Measurements from ENCODE around the gene COX4I1.
"Not testable (repeated sequence)": the region's sequence is repeated elsewhere in the genome, so short reads cannot be mapped to it uniquely, and the experiment has no call there.

COX4I1 gene

DNA sequence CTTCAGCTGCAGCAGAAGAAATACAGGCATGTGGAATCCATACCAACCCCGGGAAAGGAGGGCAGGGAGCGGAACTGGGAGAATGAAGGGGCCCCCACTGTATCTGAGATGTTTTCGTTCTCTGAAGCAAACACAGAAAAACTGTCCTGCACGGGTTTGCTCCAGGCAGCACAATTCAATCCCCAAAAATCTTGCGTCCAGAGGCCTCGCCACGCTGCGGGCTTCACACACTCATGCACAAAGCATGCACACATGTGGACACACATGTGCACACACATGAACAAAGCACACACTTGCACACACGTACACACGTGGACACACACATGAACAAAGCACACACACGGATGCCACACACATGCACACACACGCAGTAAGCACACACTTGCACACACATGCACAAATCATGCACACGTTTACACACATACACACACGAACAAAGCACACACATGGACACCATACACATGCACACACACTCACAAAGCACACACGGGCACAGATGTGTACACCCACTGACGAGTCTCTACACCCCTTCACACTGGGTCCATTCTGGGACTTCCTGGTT, 27.3 kb downstream of the COX4I1 start:
- DNase-seq = no peak

DNA sequence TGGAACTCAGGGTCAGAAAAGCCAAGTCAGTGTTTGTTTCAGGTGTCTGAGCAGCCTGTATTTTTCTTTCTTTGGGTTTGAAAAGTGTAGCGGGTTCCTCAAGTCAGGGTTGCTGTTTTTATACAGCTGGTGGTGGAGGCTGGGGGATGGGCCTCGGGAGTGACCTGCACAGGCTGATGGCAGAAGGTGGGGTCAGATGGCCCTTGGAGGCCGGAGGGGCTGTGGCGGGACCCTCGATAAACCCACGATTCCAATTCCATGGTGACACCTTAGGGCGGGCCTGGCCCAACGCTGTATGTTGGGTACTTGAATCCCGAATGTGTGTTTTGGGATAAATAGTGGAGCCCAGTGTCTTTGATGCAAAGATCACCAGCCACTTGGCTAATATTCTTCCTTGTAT, 28.7 kb downstream of the COX4I1 start:
- DNase-seq = no peak

DNA sequence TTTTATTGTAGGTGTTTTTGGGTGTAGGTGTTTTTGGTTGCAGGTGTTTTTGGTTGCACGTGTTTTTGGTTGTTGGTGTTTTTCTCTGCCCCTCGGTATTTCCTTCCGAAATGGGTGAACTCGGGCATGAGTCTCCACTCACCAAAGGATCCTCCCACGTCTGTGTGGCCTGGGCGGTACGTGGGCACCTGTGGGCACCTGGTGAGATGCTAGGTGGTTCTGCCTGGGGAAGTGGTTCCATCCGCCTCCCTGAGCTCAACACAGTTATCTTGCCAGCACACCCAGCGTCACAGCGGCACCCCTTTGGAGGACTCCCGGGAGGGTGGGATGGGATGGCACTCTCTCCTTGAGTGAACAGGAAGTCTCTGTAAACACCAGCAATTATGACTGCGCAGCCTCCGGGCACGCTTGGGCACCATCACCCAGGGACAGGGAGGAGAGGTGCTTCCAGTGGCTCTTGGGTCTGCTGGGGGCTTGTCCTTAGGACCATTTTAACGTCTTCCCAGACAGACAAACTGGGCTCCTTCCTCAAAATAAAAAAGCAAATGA, 29.8 kb downstream of the COX4I1 start:
- no peak for DNase-seq

DNA sequence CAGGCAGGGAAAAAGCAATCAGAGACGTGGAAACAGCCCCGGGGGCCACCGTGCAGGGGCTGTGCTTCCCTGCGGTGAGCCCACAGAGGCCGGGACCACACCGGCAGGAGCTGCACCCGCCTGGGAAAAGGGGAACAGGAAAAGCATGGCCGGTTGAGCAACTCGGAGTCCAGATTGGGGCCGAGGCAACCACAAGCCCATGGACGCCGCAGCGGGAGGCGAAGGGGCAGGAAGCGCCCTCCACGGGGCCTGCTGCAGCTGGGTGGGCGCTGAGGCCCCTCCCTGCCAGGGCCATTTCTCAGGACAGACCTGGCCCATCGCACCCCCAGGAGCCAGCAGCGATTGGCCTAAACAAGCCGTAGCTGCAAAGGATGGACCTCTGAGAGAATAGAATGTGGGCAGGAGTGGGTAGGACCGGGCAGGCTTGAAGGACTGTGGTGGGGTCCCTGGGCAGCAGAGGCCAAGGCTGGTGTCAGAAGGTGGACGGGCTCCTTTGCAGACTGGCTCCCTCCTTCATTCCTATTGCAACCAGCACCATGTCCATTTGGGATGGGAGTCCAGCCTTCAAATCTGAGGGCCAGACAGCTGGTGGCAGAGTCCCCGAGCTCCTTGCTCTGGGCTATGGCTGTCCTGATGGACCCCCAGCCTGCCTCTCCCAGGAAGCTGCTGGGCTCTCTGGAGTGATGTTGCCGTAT, 30.4 kb downstream of the COX4I1 start:
- no peak for DNase-seq

DNA sequence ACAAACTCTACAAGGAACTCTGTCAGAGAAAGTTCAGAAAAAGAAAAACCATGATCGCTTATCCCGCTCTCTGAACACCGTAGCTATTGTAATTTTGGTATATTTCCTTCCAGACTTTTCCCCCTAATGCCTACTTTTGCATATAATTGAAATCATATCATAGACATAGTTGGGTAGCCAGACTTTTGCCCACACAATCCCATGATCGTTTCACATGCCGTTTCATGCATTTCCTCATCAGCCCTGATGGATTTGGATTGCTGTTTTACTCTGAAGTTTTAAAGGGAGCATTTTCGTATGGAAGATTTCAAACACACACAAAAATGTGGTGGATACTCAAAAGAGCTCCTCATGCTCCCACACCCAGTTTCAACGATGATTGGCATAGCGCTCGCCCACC, 31.3 kb downstream of the COX4I1 start:
- no peak for DNase-seq

DNA sequence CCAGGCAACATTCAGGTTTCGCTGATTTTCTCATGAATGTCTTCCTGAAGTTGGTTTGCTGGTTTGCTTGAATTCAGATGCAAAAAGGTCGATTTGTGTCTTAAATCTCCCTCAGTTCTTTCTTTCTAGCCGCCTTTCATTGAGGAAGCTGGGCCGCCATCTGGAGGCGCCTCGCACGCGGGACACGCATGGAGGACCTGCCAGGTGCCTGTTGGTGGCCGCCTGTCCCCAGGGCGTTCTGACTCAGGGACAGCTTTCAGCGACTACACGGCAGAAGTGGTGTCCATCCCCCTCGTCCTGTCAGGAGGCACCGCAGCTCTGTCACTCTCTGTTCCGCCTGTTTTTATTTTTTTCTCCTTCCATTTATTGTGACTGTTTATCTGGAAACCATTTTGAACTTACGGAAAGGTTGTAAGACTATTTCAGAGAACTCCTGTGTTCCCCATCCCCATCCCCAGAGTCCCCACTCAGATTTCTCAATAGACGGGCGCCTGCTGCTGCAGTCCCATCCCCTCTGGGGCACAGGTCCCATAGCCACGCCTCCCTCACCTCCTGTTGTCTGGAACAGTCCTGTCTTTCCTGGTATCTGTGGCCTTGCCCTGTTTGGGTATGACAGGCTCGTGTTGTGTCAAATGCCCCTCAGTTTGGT, 33.2 kb downstream of the COX4I1 start:
- DNase-seq = no peak

DNA sequence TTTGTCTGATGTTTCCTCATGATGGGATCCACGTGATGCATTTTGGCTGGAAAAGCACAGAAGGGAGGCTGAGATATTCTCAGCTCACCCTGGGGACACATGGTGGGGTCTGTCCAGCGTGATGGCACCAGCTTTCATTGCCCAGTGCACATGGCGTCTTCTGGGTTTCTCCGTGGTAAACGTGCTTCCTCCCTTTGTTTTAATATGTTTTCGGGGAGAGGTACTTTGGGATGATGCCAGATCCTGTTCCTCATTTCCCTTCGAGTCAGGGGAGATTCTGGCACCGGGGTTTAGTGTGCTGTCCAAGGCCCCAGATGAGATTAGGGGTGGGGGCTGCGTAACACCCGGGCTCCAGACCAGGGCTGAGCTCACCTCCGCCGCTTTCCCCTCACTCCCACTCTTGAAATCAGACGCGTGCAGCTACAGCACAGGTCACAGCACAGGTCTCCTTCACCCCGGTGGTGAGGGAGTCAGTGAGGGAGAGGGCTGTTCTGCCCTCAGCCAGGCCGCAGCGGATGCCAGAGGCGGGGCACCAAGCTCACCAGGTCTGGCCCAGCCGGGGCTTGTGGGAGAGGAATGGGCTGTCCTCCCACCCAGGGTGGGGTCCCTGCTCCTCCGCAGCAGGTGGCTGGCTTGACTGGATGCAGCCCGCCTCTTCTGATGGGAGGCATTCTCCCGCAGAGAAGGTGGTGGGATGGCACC, 33.9 kb downstream of the COX4I1 start:
- DNase-seq = no peak

DNA sequence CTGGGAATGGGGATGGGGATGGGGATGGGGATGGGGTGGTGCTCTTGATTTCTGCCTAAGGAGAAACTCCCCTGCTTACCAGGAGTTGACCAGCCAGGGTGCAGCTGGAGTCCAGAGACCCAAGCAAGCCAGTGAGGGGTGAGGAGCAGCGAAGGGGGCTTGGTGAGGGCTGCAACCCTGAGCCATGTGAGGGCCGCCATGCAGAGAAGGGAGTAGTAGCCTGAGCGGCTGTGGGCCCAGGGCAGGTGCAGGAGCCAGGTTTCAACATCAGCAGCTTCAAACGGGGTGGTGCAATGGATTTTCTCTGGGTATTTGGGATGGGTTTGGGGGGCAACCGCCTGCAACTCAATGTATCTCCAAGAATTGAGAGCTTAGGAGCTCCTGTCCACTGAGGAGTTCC, 35.2 kb downstream of the COX4I1 start:
- no peak for DNase-seq

DNA sequence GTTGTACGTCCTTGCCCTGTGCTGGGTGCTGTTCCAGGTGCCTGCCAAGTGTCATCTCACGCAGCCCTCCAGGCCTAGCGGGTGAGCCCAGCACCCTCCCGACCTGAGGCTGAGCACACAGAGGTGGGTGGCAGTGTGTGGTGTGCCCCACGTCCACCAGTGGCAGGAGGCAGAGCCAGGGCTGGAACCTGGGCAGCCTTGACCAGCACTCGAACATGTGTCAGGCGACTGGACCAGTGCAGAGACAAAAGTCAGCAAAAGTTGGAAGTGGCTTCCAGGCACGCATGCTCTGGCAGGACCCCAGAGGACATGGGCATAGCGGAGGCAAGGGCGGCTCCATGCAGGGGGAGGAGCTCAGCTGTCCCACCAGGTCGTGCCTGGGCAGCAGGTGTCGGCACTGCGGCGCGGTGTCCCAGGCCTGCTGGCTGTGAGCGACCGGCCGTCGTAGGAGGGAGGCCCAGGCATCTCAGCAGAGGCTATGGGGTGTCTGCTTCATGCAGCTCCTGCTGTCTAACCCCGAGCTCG, 35.8 kb downstream of the COX4I1 start:
- no peak for DNase-seq

DNA sequence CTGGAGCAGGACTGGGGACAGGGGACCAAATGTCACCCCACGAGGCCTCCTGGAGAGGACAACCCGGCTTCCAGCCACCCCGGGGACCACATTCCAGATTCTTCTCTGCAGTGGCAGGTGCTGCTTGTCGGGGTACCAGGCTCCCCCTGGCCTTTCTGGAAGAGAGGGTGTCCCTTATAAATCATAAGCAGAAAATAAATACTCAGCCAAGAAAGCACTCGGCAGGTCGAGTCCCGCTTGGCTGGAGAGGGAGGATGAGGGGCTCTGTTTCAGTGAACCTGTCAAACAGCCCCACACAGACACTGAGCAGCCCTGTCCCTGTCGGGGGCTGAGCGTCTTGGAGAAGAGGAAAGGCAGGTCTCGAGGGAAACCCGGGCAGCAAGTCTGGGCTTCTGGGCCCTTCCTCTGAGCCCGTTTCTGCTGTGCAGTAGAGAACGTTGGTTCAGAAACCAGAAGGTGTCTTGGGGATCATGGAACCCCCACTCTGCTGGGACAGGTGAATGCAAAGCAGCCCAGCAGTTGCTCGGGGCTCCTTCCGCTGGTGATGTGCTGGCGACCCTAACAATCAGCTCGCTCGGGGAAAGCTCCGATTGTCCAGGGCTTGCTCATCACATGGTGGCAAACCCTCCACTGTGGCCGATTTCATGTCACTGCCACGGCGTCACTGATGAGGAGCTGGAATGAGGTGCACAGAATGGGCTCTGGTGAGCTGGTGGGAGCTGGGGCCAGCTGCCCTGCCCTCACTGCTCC, 36.6 kb downstream of the COX4I1 start:
- DNase-seq = no peak

DNA sequence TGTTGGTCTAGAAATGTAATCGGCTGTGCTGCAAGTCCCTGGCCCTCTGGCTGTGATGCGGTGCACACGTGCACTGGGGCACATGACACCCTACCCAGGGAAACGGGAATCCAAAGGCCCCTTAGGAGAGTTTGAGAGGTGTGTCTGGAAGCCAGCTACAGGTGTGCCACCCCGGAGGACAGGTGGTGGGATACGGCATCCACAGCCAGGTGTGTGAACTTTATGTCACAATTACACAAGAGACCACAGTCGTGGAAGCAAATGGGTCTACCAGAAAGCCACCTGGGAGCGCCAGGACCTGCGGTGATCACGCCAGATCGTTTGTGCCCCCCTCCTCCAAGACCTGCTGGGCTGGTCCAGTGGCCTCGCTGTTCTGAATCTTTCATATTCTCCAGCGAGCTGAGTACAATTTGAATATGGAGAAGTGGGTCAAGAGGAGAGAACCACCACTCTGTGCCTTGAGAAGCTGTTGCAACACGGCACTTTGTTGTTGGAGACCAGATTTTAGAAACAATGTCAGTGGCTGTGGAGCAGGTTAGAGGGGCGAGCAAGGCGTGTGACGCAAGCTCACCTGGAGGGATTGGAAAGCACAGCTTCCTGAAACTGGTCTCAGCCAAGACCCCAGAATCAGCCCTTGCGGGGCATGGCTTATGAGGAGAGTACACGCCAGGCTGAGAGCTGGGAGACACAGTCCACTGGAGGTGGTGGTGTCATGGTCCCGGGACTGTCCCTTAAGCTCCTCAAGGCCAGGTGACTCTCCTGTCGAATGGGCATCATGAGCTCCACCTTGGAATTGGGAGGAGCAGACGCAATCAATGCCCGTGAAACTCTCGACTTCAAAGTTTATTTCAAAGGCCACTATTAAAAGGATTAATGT, 37.4 kb downstream of the COX4I1 start:
- DNase-seq = no peak

DNA sequence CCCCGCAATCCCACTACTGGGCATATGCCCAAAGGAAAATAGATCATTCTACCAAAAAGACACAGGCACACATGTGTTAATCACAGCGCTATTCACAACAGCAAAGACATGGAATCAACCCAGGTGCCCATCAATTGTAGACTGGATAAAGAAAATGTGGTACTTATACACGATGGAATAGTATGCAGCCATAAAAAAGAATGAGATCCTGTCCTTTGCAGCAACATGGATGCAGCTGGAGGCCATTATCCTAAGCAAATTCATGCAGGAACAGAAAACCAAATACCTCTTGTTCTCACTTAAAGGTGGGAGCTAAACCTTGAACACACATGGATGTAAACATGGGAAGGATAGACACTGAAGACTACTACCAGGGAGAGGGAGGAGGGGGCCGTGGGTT, 38.2 kb downstream of the COX4I1 start:
- not testable (repeated sequence) for DNase-seq

DNA sequence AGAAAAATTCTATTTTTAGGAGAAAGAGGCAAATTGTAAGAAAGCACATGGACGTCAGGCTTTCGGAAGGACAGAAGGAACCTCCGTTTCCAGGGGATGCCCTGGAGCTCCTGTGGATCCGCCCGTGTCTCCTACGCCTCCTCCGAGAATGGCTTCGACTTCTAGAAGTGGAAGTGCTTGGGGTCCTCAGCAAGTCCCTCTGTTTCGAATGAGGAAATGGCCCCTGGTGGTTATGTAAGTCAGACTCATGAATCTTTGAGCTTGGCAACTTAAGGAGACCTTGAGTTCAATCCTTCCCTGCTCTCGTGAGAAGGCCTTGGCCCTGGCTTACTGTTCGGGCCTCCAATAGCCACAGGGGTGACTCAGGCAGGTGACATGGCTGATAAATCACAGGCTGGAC, 38.9 kb downstream of the COX4I1 start:
- DNase-seq = no peak

DNA sequence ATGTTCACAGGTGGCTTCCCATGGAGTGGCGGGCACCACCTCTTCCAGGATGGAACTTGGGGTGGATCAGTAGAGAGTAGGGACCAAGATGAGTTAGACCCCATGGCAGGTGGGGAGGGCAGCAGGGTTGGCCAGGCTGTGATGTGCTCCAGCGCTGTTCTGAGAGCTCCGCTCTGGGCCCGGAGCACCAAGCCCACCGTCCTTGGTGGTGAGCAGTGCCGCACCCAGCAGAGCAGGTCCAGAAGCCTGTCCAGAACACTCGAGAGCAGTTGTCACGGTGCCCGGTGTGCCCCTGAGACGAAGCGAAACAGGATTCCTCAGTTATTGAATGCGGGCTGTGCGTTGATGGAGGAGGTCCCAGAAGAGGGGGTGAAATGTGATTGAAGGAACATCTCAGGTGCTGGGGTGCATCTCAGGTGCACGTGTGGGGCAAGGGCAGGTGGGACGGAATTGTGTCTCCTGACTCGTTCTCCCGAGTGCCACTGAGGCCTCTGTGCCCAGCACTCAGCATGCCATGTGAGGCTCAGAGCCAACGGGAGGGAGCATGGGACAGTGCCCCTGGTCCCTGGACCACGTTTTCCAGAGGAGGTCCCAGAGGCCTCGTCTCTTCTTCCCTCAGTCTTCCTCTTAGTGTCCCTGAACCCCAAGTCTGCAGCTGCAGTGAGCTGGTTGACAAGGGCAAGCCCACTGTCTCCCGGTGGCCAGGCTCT, 39.5 kb downstream of the COX4I1 start:
- no peak for DNase-seq

DNA sequence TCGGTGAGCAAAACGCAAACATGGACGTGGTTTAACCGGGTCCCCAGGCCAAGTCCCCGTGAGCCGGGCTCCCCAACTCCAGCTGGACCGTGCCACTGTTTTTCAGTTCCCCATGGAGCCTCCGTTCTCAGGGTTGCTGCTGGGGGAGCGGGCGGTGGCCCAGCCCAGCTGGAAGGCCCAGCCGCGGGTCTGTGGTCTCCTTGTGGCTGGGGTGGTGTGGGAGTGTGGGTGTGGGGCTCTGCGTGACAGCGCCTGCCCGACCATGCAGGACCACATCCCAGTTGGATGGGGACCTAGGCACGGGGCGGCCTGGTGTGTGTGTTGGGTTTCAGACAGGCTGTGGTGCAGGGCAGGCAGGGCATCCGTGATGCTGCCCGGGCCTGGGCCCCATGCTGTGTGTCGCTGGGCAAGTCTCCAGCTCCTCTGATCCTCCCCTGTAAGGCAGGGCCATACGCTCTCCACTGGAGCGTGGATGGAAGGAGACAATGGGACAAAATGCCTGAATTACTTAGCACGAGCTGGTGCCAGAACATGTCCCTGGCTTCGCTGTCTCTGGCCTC, 40.3 kb downstream of the COX4I1 start:
- no peak for DNase-seq

DNA sequence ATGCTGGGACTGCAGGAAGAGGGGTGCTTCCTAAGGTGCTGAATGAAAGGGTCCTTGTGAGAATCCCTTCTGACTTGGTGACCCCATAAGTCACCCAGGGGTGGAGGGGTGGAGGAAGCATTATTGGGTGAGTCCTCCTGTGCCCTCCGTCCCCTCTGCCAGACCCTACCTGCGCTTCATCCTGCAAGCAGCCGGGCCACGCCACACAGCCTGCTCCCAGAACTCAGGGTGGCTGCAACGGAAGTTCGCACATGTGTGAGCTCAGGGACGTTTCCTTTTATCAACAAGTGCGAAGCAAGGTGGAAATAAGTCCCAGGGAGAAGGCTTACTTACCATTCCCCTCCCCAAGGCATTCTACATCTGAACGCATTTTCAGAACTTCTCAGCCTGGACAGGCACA, 40.9 kb downstream of the COX4I1 start:
- DNase-seq = no peak

DNA sequence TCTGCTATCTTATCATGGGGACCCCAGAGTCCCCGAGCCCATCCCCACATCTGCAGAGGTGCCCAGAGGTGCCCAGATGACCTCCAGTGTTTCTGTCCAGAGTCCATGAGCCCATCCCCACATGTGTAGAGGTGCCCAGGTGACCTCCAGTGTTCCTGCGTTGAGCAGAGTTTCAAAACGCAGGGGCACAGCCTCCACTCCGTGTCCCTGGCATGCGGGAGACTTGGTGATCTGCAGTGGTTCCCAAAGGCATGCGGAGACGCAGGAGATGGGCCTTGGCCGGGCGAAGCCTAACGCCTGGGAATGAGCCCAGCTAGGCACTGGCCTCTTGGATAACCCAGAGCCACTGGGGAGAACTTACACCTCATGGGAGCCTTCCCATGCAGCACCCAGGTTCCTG, 41.3 kb downstream of the COX4I1 start:
- DNase-seq = no peak

DNA sequence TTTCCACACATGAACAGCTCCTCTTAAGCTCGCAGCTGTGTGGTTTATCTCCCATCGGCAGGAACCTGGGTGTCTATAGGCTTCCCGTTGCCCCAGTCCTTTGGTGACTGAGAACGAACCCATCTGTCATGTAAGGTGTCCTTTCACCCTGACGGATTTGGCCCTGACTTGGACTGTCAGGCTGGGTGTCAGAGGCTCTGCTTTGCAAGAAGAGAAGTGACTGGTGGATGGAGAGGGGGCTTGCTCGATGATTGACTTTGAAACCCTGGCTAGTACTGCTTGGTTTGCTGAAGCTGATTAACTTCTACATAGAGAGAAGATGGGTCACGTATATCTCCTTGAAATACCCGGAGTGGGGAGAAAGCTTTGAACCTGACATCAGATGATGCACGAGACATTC, 42.9 kb downstream of the COX4I1 start:
- DNase-seq = no peak

DNA sequence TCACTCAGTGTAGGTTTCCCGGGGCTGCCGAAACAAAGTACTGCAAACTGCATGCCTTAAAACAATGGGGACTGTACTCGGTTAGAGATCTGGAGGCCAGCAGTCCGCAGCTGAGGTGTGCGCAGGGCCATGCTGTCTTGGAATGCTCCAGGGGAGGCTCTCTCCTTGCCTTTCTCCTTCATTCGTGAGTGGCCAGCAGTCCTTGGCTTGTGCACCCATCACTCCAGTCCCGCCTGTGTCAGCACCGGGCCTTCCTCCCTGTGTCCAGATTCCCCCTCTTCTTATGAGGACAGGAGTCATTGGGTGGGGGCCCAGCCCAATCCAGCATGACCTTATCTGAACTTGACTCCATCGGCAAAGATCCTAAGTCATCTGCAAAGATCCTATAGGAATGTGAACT, 43.4 kb downstream of the COX4I1 start:
- no peak for DNase-seq

DNA sequence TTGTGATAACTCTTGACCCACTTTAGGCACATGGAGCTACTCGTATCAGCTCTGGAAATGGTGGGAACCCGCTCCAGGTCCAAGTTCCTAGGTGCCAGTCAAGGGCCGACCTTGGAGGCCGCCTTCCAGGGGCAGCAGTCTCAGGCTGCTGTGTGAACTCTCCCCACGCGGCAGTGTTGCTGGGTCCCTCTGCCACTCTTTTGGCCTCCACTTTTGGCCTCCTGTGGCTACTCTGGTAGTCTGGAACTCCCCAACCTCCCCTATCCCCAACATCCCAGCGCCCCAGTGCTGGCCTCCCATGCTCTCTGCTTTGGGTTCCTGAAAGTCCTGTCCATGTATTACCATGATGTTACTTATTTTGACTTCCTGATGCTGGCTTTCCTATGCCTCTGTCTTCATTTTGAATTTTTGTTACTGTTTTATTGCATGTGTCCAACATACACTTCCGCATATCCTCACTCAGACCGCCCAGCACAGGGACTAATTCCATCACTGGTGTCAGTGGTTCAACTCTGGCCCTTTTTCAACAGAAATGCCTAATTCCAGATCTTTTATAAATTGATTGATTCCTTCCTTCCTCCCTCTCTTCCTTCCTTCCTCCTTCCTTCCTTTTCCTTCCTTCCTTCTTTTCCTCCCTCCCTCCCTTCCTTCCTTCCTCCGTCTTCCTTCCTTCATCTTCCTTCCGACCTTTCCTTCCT, 44.1 kb downstream of the COX4I1 start:
- DNase-seq = no peak

Measured in activated CD4-positive, alpha-beta T cell treated with anti-CD3 and anti-CD28 coated beads, Interleukin-2, Interleukin-6, amounts not matched to agents 100 ng/mL and 50 ng/mL, durations not matched to agents 16 hours and 8 hours (primary cell).